NT2/D1 (cell line): ENCODE measurements around the gene LRCH4.

ENCODE experiments used
- SUZ12 ChIP-seq: IDR thresholded peaks from 2 replicates; pipeline ENCODE4 v1.6.1; 2011; ENCODE audit not compliant: insufficient read length, insufficient read depth; ENCODE audit errors: extremely low read depth
- YY1 ChIP-seq: IDR thresholded peaks from 2 replicates; pipeline ENCODE4 v1.6.1; 2011; ENCODE audit not compliant: insufficient read length, insufficient read depth
- ZNF274 ChIP-seq: IDR thresholded peaks from 2 replicates; pipeline ENCODE4 v1.6.1; 2011; ENCODE audit warnings: mild to moderate bottlenecking, low read depth, low read length

- TF ChIP-seq YY1 (no peak), ZNF274 (no peak), SUZ12 (no peak)
Observed at GRCh38 chr7:100561491-100562194, 24.3 kb downstream of the LRCH4 start.
